ENCODE results near the gene ABHD12.

DNA sequence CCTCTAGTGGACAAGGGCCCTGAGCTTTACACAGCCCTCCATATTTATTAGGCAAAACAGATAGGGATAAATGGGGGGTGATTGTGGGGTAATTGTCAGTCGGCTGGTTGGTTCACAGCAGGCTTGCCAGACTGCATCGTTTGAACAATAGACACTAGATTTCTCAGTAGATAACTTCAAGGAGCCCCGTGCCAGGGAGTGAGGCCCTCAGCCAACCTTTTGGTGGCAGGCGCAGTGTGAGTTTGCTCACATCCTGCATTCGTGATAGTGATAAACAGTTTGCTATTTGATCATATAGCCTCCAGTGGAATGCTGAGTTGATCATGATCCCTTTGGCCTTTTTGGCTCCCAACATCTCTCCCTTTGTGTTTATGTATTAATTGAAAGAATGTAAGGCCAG, 3.6 kb upstream of the ABHD12 start:
- no peak for TF ChIP-seq EZH2 (IDR thresholded peaks at IDR 0.05; ENCODE audit: borderline replicate concordance, low read depth, low read length, severe bottlenecking)
- no peak for TF ChIP-seq POLR2A (IDR thresholded peaks at IDR 0.05; ENCODE audit: low read depth, low read length)
- no peak for TF ChIP-seq CTCF (IDR thresholded peaks at IDR 0.05; ENCODE audit: extremely low read depth in 1 of 2, insufficient read depth in 1 of 2, low read depth in 1 of 2, low read length in 2 of 2)
- TF ChIP-seq, protein P1, sequence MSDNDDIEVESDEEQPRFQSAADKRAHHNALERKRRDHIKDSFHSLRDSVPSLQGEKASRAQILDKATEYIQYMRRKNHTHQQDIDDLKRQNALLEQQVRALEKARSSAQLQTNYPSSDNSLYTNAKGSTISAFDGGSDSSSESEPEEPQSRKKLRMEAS (IDR thresholded peaks at IDR 0.05; ENCODE audit: insufficient read depth, insufficient read length) = no peak
- no peak for TF ChIP-seq POLR2AphosphoS5 (IDR thresholded peaks at IDR 0.05; ENCODE audit: insufficient read depth, low read depth, low read length)
- TF ChIP-seq MYC (IDR thresholded peaks at IDR 0.05; ENCODE audit: low read depth, low read length) = no peak
- TF ChIP-seq FOS (IDR thresholded peaks at IDR 0.05; ENCODE audit: borderline replicate concordance, insufficient read depth, low read length) = no peak
- no peak for TF ChIP-seq JUN (IDR thresholded peaks at IDR 0.05; ENCODE audit: borderline replicate concordance, insufficient read depth, insufficient read length, low read depth)
- peak; percentile 22 for TF ChIP-seq GATA2 (IDR thresholded peaks at IDR 0.05; ENCODE audit: insufficient read depth, insufficient read length, low read depth, low read length)
